H9 (cell line): ENCODE results near the gene C1RL. TPM values are rescaled to one million over a fixed set of nuclear protein-coding genes. Genes with fewer than 3 reads are reported as not detected.

Source experiments
- DNase-seq: peaks from one replicate; pipeline ENCODE4 v3.0.0-alpha.2; 2017
- H2AFZ ChIP-seq: one replicate; pipeline ENCODE4 v1.6.1; 2013; ENCODE audit warnings: mild to moderate bottlenecking, low read length, control low read depth, moderate library complexity
- H2AK5ac ChIP-seq: 2 replicates; pipeline ENCODE4 v1.6.1; 2013; ENCODE audit warnings: low read length, control low read depth, mixed read lengths; ENCODE audit not compliant: insufficient read length
- H2BK120ac ChIP-seq: one replicate; pipeline ENCODE4 v1.6.1; 2013; ENCODE audit warnings: low read depth, mild to moderate bottlenecking, low read length, control low read depth, inconsistent platforms; ENCODE audit not compliant: poor library complexity, severe bottlenecking
- H2BK12ac ChIP-seq: 2 replicates; pipeline ENCODE4 v1.6.1; 2013; ENCODE audit warnings: low read length, control low read depth, mixed read lengths, low read depth; ENCODE audit not compliant: insufficient read length
- H2BK15ac ChIP-seq: 2 replicates; pipeline ENCODE4 v1.6.1; 2013; ENCODE audit warnings: low read depth, low read length, control low read depth
- H2BK20ac ChIP-seq: one replicate; pipeline ENCODE4 v1.6.1; 2013; ENCODE audit warnings: low read depth, mild to moderate bottlenecking, low read length, control low read depth, inconsistent platforms; ENCODE audit not compliant: poor library complexity, severe bottlenecking
- H2BK5ac ChIP-seq: 2 replicates; pipeline ENCODE4 v1.6.1; 2013; ENCODE audit warnings: low read length, control low read depth, mixed read lengths; ENCODE audit not compliant: insufficient read length
- H3K14ac ChIP-seq: 2 replicates; pipeline ENCODE4 v1.6.1; 2013; ENCODE audit warnings: low read length, control low read depth; ENCODE audit not compliant: insufficient read depth
- H3K18ac ChIP-seq: 2 replicates; pipeline ENCODE4 v1.6.1; 2013; ENCODE audit warnings: low read depth, mild to moderate bottlenecking, mixed read lengths, low read length, control low read depth; ENCODE audit not compliant: insufficient read length
- H3K23ac ChIP-seq: 2 replicates; pipeline ENCODE4 v1.6.1; 2013; ENCODE audit warnings: low read length, control low read depth, mixed read lengths, low read depth; ENCODE audit not compliant: insufficient read length
- H3K23me2 ChIP-seq: 2 replicates; pipeline ENCODE4 v1.6.1; 2013; ENCODE audit warnings: low read depth, mild to moderate bottlenecking, mixed read lengths, low read length, control low read depth; ENCODE audit not compliant: insufficient read length, poor library complexity, severe bottlenecking
- H3K27ac ChIP-seq: 2 replicates; pipeline ENCODE4 v1.5.1; 2013; ENCODE audit warnings: low read length, control low read depth, mixed read lengths, low read depth; ENCODE audit not compliant: insufficient read length
- H3K27me3 ChIP-seq: 2 replicates; pipeline ENCODE4 v1.6.1; 2013; ENCODE audit warnings: low read length, control low read depth, inconsistent platforms; ENCODE audit not compliant: insufficient read depth
- H3K4ac ChIP-seq: 2 replicates; pipeline ENCODE4 v1.6.1; 2013; ENCODE audit warnings: low read depth, mild to moderate bottlenecking, control low read depth, inconsistent platforms, low read length, moderate library complexity
- H3K4me1 ChIP-seq: 2 replicates; pipeline ENCODE4 v1.6.1; 2013; ENCODE audit warnings: low read length, control low read depth, inconsistent platforms; ENCODE audit not compliant: insufficient read depth
- H3K4me2 ChIP-seq: 2 replicates; pipeline ENCODE4 v1.6.1; 2013; ENCODE audit warnings: low read length, control low read depth, mixed read lengths; ENCODE audit not compliant: insufficient read length, insufficient read depth
- H3K56ac ChIP-seq: 2 replicates; pipeline ENCODE4 v1.6.1; 2013; ENCODE audit warnings: low read depth, mild to moderate bottlenecking, mixed read lengths, low read length, control low read depth; ENCODE audit not compliant: insufficient read length
- H3K79me1 ChIP-seq: 2 replicates; pipeline ENCODE4 v1.6.1; 2013; ENCODE audit warnings: low read depth, mild to moderate bottlenecking, moderate library complexity, low read length, control low read depth, inconsistent platforms; ENCODE audit not compliant: insufficient read depth, poor library complexity, severe bottlenecking
- H3K79me2 ChIP-seq: 2 replicates; pipeline ENCODE4 v1.6.1; 2013; ENCODE audit warnings: low read length, control low read depth, inconsistent platforms; ENCODE audit not compliant: insufficient read depth
- H3K9ac ChIP-seq: 2 replicates; pipeline ENCODE4 v1.6.1; 2013; ENCODE audit warnings: low read length, control low read depth, mixed read lengths; ENCODE audit not compliant: insufficient read length; ENCODE audit errors: extremely low read depth
- H3K9me3 ChIP-seq: one replicate; pipeline ENCODE4 v1.6.1; 2013; ENCODE audit warnings: low read depth, low read length, inconsistent platforms; ENCODE audit not compliant: control insufficient read depth
- H3T11ph ChIP-seq: one replicate; pipeline ENCODE4 v1.6.1; 2013; ENCODE audit warnings: mild to moderate bottlenecking, low read length, control low read depth, inconsistent platforms
- H4K20me1 ChIP-seq: one replicate; pipeline ENCODE4 v1.6.1; 2013; ENCODE audit not compliant: control insufficient read depth, insufficient read length, insufficient read depth
- H4K5ac ChIP-seq: 2 replicates; pipeline ENCODE4 v1.6.1; 2013; ENCODE audit warnings: low read depth, mild to moderate bottlenecking, mixed read lengths, low read length, control low read depth; ENCODE audit not compliant: insufficient read length
- H4K8ac ChIP-seq: replicated peaks from 2 replicates; pipeline ENCODE4 v1.6.1; 2013; ENCODE audit warnings: low read length, control low read depth, mixed read lengths, low read depth; ENCODE audit not compliant: insufficient read length
- H4K91ac ChIP-seq: 2 replicates; pipeline ENCODE4 v1.6.1; 2013; ENCODE audit warnings: low read depth, mild to moderate bottlenecking, moderate library complexity, mixed read lengths, low read length, control low read depth; ENCODE audit not compliant: insufficient read length
- H3K27ac Mint-ChIP-seq, 3 experiments: 2 replicates in 2 of 3; 3 replicates in 1 of 3; pipeline ENCODE4 v1.8.0; 2020 to 2021; ENCODE audit warnings: mixed read lengths in 3 of 3, mild to moderate bottlenecking in 1 of 3, moderate library complexity in 1 of 3
- H3K27me3 Mint-ChIP-seq: 2 replicates; pipeline ENCODE4 v1.8.0; 2021; ENCODE audit warnings: low read depth, mild to moderate bottlenecking, moderate library complexity, mixed read lengths
- H3K36me3 Mint-ChIP-seq, 3 experiments: 2 replicates in 2 of 3; 3 replicates in 1 of 3; pipeline ENCODE4 v1.8.0; 2020 to 2021; ENCODE audit warnings: low read depth in 3 of 3, mixed read lengths in 3 of 3; ENCODE audit not compliant: insufficient read depth in 1 of 3
- H3K4me1 Mint-ChIP-seq, 2 experiments: 2 replicates each; pipeline ENCODE4 v1.8.0; 2020; ENCODE audit warnings: mixed read lengths in 2 of 2
- H3K4me3 Mint-ChIP-seq, 2 experiments: 2 replicates in 1 of 2; 3 replicates in 1 of 2; pipeline ENCODE4 v1.8.0; 2020 to 2021; ENCODE audit warnings: mild to moderate bottlenecking in 2 of 2, mixed read lengths in 2 of 2, moderate library complexity in 1 of 2
- H3K9me3 Mint-ChIP-seq, 2 experiments: 2 replicates in 1 of 2; 3 replicates in 1 of 2; pipeline ENCODE4 v1.8.0; 2020; ENCODE audit warnings: mild to moderate bottlenecking in 2 of 2, mixed read lengths in 2 of 2, moderate library complexity in 1 of 2
- WGBS: extraction: QIAGEN DNeasy Blood & Tissue Kit; methylation state at CpG from one replicate; pipeline ENCODE4 v1.1.7; 2013; ENCODE audit warnings: missing lambda C conversion rate, low lambda C conversion rate, mixed read lengths; ENCODE audit not compliant: insufficient read length; ENCODE audit errors: extremely low coverage; 5-methylcytosine and 5-hydroxymethylcytosine counted together
- total RNA-seq: library from RNA; stranded (reverse); gene quantifications from 2 replicates; pipeline ENCODE4 v1.2.1, GENCODE V29; 2021
- TF ChIP-seq, protein P1 (sequence below): fragments of 200-600 bp; sonication (generic); conservative IDR thresholded peaks from 3 replicates; pipeline ENCODE4 v1.8.0; 2021; ENCODE audit warnings: antibody characterized with exemption, mild to moderate bottlenecking

The C1RL gene
- total RNA-seq, 1 experiment from 2014 or later = 15.1 TPM

GRCh38 chr12:7110661-7111060 is 1.6 kb upstream of the C1RL start:
- no peak for DNase-seq
- H2AFZ ChIP-seq = no peak overlapping the region
- H3K18ac ChIP-seq = no peak overlapping the region
- no peak overlapping the region for H2BK12ac ChIP-seq
- H3K9ac ChIP-seq = no peak overlapping the region
- no peak overlapping the region for H4K8ac ChIP-seq
- peaks cover 11% of the 10 kb centered on the region for H3K23me2 ChIP-seq
- no peaks in the 10 kb centered on the region for H3K79me1 ChIP-seq
- Mint-ChIP-seq H3K9me3 (peaks cover 6 to 9% of the 10 kb centered on the region in 2 experiments), H3K36me3 (peaks cover 10 to 18% (median 17%) of the 10 kb centered on the region in 3 experiments), H3K4me3 (no peak overlapping the region), H3K27ac (no peak overlapping the region), H3K4me1 (peaks cover 11 to 15% of the 10 kb centered on the region in 2 experiments), H3K27me3 (peaks cover 7% of the 10 kb centered on the region)
- no peaks in the 10 kb centered on the region for H4K20me1 ChIP-seq
- no peak overlapping the region for H3K27ac ChIP-seq
- no CpG with 5 or more reads among the region's 5 CpGs for WGBS
- no peak overlapping the region for H3T11ph ChIP-seq
- no peak overlapping the region for H2BK15ac ChIP-seq
- H3K4me2 ChIP-seq = no peak overlapping the region
- H3K23ac ChIP-seq = no peak overlapping the region
- no peak overlapping the region for H3K14ac ChIP-seq
- H4K5ac ChIP-seq = no peak overlapping the region
- no peak overlapping the region for H2BK120ac ChIP-seq
- H3K4ac ChIP-seq = no peak overlapping the region
- TF ChIP-seq, protein P1, sequence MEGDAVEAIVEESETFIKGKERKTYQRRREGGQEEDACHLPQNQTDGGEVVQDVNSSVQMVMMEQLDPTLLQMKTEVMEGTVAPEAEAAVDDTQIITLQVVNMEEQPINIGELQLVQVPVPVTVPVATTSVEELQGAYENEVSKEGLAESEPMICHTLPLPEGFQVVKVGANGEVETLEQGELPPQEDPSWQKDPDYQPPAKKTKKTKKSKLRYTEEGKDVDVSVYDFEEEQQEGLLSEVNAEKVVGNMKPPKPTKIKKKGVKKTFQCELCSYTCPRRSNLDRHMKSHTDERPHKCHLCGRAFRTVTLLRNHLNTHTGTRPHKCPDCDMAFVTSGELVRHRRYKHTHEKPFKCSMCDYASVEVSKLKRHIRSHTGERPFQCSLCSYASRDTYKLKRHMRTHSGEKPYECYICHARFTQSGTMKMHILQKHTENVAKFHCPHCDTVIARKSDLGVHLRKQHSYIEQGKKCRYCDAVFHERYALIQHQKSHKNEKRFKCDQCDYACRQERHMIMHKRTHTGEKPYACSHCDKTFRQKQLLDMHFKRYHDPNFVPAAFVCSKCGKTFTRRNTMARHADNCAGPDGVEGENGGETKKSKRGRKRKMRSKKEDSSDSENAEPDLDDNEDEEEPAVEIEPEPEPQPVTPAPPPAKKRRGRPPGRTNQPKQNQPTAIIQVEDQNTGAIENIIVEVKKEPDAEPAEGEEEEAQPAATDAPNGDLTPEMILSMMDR = no peak
- H4K91ac ChIP-seq = no peak overlapping the region
- H3K9me3 ChIP-seq = no peaks in the 10 kb centered on the region
- no peak overlapping the region for H2BK20ac ChIP-seq
- no peak overlapping the region for H2BK5ac ChIP-seq
- no peak overlapping the region for H2AK5ac ChIP-seq
- no peaks in the 10 kb centered on the region for H3K27me3 ChIP-seq
- no peaks in the 10 kb centered on the region for H3K79me2 ChIP-seq
- H3K4me1 ChIP-seq = no peaks in the 10 kb centered on the region
- H3K56ac ChIP-seq = no peak overlapping the region
